ENCODE measurements around the gene RPTOR. TPM values are rescaled to one million over a fixed set of nuclear protein-coding genes. Genes with fewer than 3 reads are reported as not detected.

RPTOR gene
- total RNA-seq, 3 donors from 2014 or later, result 21.4 to 27.5 (median 23.6) TPM

DNA sequence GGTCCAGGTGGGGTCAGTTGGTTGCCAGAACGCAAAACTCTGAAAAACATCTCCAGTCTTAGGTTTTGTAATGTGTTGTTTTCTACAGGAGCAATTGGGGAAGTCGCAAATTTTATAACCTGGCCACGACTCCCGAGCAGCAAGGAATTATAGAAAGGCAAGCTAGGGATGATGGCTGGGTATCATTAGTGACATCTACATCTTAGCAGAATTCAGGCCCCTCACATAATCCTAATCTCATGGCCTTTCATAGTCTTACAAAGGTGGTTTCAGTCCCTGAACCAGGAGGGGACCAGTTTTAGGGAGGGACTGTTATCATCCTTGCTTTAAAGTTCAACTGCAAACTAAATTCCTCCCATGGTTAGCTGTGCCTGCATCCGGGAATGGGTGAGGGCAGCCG, 117.9 kb downstream of the RPTOR start:
- no peak for DNase-seq (ENCODE audit: low spot score in 2 of 2)
- intact Hi-C loops (cut with DNase I; ENCODE audit: low total_unique reads), result no loop called here
- no peak for TF ChIP-seq POLR2A (IDR thresholded peaks at IDR 0.05)
- TF ChIP-seq, protein P1, sequence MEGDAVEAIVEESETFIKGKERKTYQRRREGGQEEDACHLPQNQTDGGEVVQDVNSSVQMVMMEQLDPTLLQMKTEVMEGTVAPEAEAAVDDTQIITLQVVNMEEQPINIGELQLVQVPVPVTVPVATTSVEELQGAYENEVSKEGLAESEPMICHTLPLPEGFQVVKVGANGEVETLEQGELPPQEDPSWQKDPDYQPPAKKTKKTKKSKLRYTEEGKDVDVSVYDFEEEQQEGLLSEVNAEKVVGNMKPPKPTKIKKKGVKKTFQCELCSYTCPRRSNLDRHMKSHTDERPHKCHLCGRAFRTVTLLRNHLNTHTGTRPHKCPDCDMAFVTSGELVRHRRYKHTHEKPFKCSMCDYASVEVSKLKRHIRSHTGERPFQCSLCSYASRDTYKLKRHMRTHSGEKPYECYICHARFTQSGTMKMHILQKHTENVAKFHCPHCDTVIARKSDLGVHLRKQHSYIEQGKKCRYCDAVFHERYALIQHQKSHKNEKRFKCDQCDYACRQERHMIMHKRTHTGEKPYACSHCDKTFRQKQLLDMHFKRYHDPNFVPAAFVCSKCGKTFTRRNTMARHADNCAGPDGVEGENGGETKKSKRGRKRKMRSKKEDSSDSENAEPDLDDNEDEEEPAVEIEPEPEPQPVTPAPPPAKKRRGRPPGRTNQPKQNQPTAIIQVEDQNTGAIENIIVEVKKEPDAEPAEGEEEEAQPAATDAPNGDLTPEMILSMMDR (IDR thresholded peaks at IDR 0.05), result no peak
- TF ChIP-seq POLR2AphosphoS5 (IDR thresholded peaks at IDR 0.05), result no peak
- H3K36me3 ChIP-seq, result no peaks in the 10 kb centered on the region
- H3K9me3 ChIP-seq, result peaks cover under 1 to 3% of the 10 kb centered on the region in 2 donors
- H3K27ac ChIP-seq, result no peak overlapping the region
- no peaks in the 10 kb centered on the region for H3K27me3 ChIP-seq
- no peaks in the 10 kb centered on the region for H3K4me1 ChIP-seq
- no peak overlapping the region for H3K4me3 ChIP-seq

DNA sequence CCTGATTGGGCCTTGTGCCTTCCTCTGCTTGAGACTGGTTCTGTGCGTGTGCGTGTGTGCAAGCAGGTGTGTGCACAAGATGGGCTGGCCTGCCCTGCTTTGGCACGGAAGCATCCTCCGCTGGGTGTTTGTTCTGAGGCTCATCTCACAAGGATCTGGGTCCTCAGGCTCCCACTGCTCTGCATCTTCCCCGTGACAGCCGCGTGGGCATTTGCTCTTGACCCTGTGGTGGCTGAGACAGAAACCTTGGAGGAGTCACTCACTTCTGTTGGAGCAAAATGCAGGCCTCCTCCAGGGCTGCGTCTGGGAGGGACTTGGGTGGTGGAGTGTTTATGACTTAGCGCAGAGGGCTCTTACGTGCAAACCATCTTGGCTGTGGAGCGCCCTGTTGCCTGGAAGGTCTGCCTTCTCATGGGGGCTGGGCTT, 119.2 kb downstream of the RPTOR start:
- intact Hi-C loops (cut with DNase I; ENCODE audit: low total_unique reads), result no loop called here
- Histone ChIP-seq H3K27me3 (no peaks in the 10 kb centered on the region), H3K4me1 (no peaks in the 10 kb centered on the region), H3K9me3 (no peaks in the 10 kb centered on the region), H3K4me3 (no peak overlapping the region), H3K36me3 (no peaks in the 10 kb centered on the region), H3K27ac (no peak overlapping the region)
- no peak for TF ChIP-seq POLR2AphosphoS5 (IDR thresholded peaks at IDR 0.05)
- TF ChIP-seq, protein P1 (IDR thresholded peaks at IDR 0.05), result no peak
- no peak for TF ChIP-seq POLR2A (IDR thresholded peaks at IDR 0.05)
- DNase-seq (ENCODE audit: low spot score in 2 of 2), result no peak

GRCh38 chr17:80664217-80664790, 119.7 kb downstream of the RPTOR start:
- TF ChIP-seq, protein P1 (IDR thresholded peaks at IDR 0.05), result no peak
- TF ChIP-seq POLR2AphosphoS5 (IDR thresholded peaks at IDR 0.05), result no peak
- TF ChIP-seq POLR2A (IDR thresholded peaks at IDR 0.05), result no peak
- no peak for DNase-seq (ENCODE audit: low spot score in 2 of 2)
- Histone ChIP-seq H3K27me3 (no peaks in the 10 kb centered on the region), H3K4me3 (no peak overlapping the region), H3K36me3 (no peaks in the 10 kb centered on the region), H3K9me3 (no peaks in the 10 kb centered on the region), H3K4me1 (no peaks in the 10 kb centered on the region), H3K27ac (peak overlapping the region in 1 of 2 donors; percentile 48)
- intact Hi-C loops (cut with DNase I; ENCODE audit: low total_unique reads), result no loop called here

- no peak overlapping the region for H3K4me3 ChIP-seq
- TF ChIP-seq POLR2AphosphoS5 (IDR thresholded peaks at IDR 0.05), result no peak
- no peak for TF ChIP-seq POLR2A (IDR thresholded peaks at IDR 0.05)
- TF ChIP-seq, protein P1 (IDR thresholded peaks at IDR 0.05), result no peak
- H3K4me1 ChIP-seq, result no peaks in the 10 kb centered on the region
- H3K9me3 ChIP-seq, result no peaks in the 10 kb centered on the region
- no peaks in the 10 kb centered on the region for H3K27me3 ChIP-seq
- H3K27ac ChIP-seq, result no peak overlapping the region
- intact Hi-C loops (cut with DNase I; ENCODE audit: low total_unique reads), result no loop called here
- no peak for DNase-seq (ENCODE audit: low spot score in 2 of 2)
- H3K36me3 ChIP-seq, result no peaks in the 10 kb centered on the region
Measured at GRCh38 chr17:80665792-80666191, 121.2 kb downstream of the RPTOR start.

DNA sequence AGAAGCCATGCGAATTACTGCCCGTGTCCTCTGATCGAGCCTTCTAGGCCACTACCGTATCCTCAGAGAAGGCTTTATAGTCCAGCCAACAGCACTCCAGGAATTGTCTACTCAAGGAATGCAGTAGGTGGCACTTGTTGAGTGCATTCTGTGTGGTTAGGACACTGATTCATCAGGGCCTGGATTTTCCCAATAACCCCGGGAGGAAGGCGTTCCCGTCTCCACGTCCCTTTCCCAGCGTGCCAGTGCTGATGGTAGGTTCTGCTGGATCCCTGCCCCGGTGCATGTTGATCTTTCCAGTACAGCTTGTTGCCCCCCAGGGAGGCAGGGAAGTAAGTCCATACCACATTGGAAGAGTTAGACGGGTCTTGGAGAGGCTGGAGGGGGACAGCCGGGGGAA, 122.2 kb downstream of the RPTOR start:
- intact Hi-C loops (cut with DNase I; ENCODE audit: low total_unique reads), result no loop called here
- Histone ChIP-seq H3K27me3 (no peaks in the 10 kb centered on the region), H3K36me3 (no peaks in the 10 kb centered on the region), H3K4me3 (no peak overlapping the region), H3K9me3 (no peaks in the 10 kb centered on the region), H3K27ac (no peak overlapping the region), H3K4me1 (no peaks in the 10 kb centered on the region)
- TF ChIP-seq POLR2AphosphoS5 (IDR thresholded peaks at IDR 0.05) (no peak), POLR2A (IDR thresholded peaks at IDR 0.05) (no peak)
- TF ChIP-seq, protein P1 (IDR thresholded peaks at IDR 0.05), result no peak
- no peak for DNase-seq (ENCODE audit: low spot score in 2 of 2)
